ENCODE measurements around the gene AUP1.
"Not testable (repeated sequence)": the region's sequence is repeated elsewhere in the genome, so short reads cannot be mapped to it uniquely, and the experiment has no call there.

The AUP1 gene, protein sequence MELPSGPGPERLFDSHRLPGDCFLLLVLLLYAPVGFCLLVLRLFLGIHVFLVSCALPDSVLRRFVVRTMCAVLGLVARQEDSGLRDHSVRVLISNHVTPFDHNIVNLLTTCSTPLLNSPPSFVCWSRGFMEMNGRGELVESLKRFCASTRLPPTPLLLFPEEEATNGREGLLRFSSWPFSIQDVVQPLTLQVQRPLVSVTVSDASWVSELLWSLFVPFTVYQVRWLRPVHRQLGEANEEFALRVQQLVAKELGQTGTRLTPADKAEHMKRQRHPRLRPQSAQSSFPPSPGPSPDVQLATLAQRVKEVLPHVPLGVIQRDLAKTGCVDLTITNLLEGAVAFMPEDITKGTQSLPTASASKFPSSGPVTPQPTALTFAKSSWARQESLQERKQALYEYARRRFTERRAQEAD

DNA sequence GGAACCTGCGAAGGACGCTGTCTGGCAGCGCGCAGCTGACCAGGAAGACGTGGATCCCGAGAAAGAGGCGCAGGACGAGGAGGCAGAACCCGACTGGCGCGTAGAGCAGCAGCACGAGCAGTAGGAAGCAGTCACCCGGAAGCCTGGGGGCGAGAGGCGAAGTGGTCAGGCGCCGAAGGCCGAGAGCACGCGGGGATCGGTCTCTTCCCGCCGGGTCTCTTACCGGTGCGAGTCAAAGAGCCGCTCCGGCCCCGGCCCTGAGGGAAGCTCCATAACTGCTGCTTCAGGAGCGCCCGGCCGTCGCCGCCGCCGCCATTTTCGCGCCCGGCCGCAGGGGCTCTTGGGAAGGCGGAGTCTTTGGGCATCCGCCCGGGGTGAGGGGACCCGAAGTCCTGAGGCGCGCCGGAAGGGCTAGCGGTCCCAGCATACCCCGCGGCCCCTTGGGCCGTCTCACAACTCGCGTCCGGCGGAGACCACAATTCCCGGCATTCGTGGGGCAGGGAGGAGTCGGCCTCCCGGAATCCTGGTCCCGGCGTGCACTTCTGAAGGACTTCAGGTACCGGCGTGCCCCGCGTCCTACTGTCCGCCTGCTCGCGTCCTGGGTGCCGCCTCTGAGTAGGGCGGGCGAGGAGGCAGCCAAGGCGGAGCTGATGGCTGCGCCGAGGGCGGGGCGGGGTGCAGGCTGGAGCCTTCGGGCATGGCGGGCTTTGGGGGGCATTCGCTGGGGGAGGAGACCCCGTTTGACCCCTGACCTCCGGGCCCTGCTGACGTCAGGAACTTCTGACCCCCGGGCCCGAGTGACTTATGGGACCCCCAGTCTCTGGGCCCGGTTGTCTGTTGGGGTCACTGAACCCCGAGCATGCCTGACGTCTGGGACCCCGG lies at the start of gene AUP1, which contains the start of gene HTRA2:
TSS of gene AUP1 (minus strand) at position 350 of the 882 bp plus-strand sequence. CDS start at position 273, 77 bp downstream.
TSS of gene HTRA2 (plus strand) at position 577 of the 882 bp plus-strand sequence. CDS start at position 651, 74 bp downstream.
- DNase-seq (ENCODE audit: low read depth), result peak; percentile 76

DNA sequence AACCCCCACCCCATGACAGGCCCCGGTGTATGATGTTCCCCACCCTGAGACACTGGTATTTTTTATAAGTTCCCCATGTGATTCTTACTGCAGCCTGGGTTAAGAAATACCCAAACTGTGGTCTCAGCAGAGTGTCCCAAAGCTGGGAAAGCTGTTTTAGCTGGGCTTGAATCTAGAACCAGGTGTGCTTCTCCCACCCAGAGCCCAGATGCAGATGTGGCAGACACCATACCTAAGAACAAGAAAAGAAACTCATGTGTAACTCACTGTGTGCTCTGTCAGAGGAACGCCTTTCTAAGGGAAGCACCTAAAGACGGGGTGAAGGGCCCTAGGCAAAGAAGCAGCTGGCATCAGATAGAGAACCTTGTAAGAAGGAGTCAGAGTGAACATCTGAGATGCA lies 48.9 kb upstream of the AUP1 start:
- DNase-seq (ENCODE audit: low read depth), result no peak

- DNase-seq (ENCODE audit: low read depth), result no peak
These were observed 47.9 kb upstream of the AUP1 start for GRCh38 chr2:74577448-74577847.

- no peak for DNase-seq (ENCODE audit: low read depth)
These were observed 47.3 kb upstream of the AUP1 start for GRCh38 chr2:74576863-74577229.

DNA sequence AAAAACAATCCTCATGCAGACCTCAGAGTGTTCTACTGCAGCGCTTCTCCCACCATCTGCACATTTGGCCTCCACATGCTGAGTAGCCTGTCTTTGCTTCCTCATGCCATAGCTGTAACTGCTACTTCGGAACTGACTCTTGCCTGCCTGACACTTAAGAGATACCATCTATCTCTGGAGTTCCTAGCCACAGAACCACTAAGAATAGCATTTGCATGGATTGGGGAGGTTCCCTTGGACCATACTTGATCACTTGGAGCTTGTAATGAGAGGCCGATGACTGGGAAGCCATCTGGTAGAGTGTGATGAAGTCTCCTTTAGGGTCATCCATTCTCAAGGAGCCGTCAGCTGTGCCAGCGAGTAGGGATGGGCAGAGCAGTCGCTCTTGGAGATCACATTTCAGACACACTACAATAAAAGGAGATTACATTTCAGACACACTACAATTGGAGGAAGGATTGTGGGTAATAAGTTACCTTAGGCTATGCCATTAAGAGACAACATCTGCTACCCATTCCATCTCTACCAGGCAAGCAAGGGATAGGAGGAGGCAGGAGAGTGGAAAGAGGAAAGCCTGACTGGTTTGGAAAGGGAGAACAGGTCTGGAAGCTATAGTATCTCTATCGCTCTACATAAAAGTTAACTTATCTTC lies 46.8 kb upstream of the AUP1 start:
- DNase-seq (ENCODE audit: low read depth), result no peak

- no peak for DNase-seq (ENCODE audit: low read depth)
These were observed 45.8 kb upstream of the AUP1 start for GRCh38 chr2:74575320-74575719.

DNA sequence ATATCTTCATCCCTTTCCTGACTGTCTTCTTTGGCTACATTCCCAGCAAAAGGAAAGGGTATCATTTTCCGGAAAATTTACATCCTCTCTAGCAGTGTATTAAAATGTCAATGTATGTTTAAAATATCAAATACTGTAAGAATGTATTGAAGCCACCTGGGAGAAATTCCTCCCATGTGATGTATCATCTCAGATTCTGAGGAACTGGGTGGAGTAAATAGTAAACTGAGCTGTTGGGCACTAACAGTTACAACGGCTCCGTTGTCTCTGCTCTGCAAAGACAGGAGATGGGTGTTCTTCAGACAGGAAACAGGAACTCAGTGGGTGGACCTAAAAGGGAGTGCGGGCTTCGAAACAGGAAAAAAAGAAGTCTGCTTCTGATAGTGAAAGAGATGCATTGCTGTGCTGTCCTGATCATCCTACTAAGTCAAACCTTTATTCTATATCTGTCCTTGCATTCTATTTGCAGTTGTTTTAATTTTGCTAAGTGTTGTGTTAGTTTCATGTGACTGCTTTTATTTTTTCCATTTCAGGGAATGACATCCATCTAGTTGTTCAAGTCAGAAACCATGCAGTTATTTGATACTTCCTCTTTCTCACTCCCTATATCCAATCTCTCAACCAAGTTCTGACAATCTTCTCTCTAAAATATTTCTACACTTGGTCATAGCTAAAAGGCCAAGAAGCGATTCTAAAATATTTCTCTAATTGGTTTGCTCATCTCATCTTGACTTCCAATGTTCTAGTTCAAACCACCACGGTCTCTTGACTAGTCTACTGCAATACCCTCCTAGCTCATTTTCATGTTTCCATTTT lies 44.4 kb upstream of the AUP1 start:
- no peak for DNase-seq (ENCODE audit: low read depth)

GRCh38 chr2:74572178-74572925 lies 42.8 kb upstream of the AUP1 start:
- DNase-seq (ENCODE audit: low read depth), result no peak

DNA sequence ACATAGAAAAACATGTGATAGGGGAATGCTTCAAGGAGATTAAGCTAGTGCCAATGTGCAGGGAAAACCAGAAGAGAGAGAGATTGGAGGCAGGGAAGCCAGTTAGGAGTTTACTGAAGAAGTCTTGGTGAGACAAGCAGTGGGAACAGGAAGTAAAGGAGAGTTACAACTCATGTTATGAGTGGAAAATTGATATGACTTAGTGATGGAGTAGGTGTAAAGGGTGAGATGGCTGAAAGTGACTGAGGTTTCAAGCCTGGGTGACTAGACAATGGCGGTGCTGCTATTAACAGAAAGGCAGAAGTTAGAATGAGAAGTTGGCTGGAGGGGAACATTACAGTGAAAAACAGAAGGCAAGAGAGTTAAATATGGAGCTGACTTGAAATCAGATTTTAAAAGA lies 41.6 kb upstream of the AUP1 start:
- no peak for DNase-seq (ENCODE audit: low read depth)

GRCh38 chr2:74569686-74570085 lies 40.2 kb upstream of the AUP1 start:
- no peak for DNase-seq (ENCODE audit: low read depth)

DNA sequence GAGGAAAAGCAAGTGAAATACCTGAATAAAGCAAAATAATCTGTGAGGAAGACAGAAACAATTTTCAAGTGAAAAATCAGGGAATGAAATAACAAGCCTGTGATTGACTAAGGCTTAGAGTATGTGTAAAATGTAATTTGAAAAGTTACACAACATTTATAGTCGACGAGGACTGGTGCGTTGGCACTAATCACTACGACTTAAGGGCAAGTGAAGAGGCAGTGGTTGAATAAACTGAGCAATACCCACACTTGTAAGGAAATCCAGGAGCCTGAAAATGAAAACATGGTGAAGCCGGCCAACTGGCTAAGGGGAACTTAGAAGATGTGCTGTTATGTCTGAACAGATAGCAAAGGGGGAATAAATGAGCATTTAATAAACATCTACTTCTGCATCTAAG lies 38.4 kb upstream of the AUP1 start:
- DNase-seq (ENCODE audit: low read depth), result no peak

- no peak for DNase-seq (ENCODE audit: low read depth)
These were observed 37.2 kb upstream of the AUP1 start for GRCh38 chr2:74566754-74567085.

DNA sequence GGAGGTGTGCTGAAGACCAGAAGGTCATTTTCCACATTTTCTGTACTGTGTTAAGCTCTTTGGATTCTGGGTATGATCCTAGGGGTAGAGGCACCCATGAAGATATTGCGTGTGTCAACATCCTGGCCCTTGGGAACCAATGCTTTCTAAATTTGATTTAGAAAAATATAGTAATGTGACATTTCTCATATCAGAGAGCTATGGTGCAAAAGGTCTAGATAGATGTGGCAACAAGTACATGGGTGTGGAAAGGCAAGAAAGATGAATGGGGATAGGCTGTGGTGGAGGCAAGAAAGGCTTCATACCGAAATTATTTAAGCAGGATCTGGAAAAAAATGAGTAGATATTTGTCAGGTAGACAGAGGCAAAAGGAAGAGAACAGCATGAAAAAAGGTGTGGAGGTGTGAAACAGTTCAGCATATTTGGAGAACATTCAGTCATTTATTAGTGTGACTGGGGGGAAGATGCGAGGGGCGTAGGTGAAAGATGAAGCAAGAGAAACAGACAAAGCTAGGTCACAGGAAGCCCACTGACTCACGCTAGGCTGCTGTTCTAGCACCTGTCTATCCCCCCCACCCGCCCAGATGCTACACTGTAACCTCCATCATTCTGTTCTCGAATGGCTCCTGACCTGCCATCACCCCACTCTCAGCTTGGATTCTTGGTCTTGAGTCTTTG lies 36.7 kb upstream of the AUP1 start:
- DNase-seq (ENCODE audit: low read depth), result no peak

GRCh38 chr2:74564222-74564621 lies 34.7 kb upstream of the AUP1 start:
- DNase-seq (ENCODE audit: low read depth), result no peak

- DNase-seq (ENCODE audit: low read depth), result no peak
These were observed 32.7 kb upstream of the AUP1 start for GRCh38 chr2:74562126-74562775.

DNA sequence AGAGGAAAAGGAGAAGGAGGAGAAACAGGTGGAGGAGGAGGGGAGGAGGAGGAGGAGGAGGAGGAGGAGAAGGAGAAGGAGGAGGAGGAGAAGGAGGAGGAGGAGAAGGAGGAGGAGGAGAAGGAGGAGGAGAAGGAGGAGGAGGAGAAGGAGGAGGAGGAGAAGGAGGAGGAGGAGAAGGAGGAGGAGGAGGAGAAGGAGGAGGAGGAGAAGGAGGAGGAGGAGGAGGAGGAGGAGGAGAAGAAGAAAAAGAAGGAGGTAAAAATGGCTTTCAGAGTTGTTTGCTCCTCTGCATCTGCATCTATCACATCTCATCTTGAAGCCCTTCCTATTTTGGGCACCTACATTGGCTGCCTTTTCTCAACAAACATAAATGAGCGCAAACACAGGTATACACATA lies 31.5 kb upstream of the AUP1 start:
- not testable (repeated sequence) for DNase-seq (ENCODE audit: low read depth)

- DNase-seq (ENCODE audit: low read depth), result no peak
These were observed 31.1 kb upstream of the AUP1 start for GRCh38 chr2:74560591-74560990.

DNA sequence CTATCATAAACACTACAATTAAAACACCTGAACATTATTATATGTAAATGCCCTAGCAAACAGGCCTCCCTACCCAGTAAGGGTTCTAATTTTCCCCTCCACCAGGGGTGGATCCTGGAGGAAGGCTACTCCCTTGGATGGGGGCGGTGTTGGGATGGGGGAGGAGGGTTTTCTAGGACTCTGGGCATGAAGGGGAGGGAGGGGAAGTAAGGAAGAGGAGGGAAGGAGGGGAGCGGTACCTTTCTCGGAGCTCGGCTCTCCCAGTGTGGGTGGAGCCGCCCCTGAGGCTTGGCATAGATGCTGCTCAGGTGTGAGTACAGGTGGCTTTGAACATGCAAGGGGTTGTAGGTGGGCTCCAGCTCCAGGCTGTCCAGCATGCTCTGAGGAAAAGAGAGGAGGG lies 30.4 kb upstream of the AUP1 start:
- DNase-seq (ENCODE audit: low read depth), result no peak

- no peak for DNase-seq (ENCODE audit: low read depth)
These were observed 29.1 kb upstream of the AUP1 start for GRCh38 chr2:74558284-74559230.
